Activated CD8-positive, alpha-beta T cell treated with anti-CD3 and anti-CD28 coated beads, Interleukin-2, amount 10 ng/mL, durations not matched to agents 7 days and 5 days (primary cell): ENCODE data around the gene FRMPD1. TPM values are rescaled to one million over a fixed set of nuclear protein-coding genes. Genes with fewer than 3 reads are reported as not detected.

Source experiments
- ATAC-seq: fragments of 150-1000 bp; cut with Tn5 transposase; one replicate; pipeline ENCODE4 v1.10.0; 2021; ENCODE audit warnings: moderate library complexity
- CTCF ChIA-PET: fragments of 350-600 bp; sonication (Branson Sonifier 250); formaldehyde crosslinking; loops from one replicate; lab custom pipeline; 2021; ENCODE audit warnings: antibody characterized with exemption; lab: Charles Lee
- POLR2A ChIA-PET: fragments of 350-600 bp; sonication (Branson Sonifier 250); formaldehyde crosslinking; loops from one replicate; lab custom pipeline; 2021; ENCODE audit warnings: antibody characterized with exemption; lab: Charles Lee
- DNase-seq: peaks from one replicate; pipeline ENCODE4 v3.0.0-alpha.2; 2020
- H3K27ac Mint-ChIP-seq: one replicate; pipeline ENCODE4 v1.8.0; 2021; ENCODE audit warnings: mild to moderate bottlenecking, mixed read lengths
- H3K27me3 Mint-ChIP-seq: one replicate; pipeline ENCODE4 v1.8.0; 2021; ENCODE audit warnings: low read depth, mixed read lengths
- H3K36me3 Mint-ChIP-seq: one replicate; pipeline ENCODE4 v1.8.0; 2021; ENCODE audit warnings: low read depth, mixed read lengths
- H3K4me1 Mint-ChIP-seq: one replicate; pipeline ENCODE4 v1.8.0; 2021; ENCODE audit warnings: low read depth, mixed read lengths
- H3K4me3 Mint-ChIP-seq: one replicate; pipeline ENCODE4 v1.8.0; 2021; ENCODE audit warnings: mild to moderate bottlenecking, mixed read lengths
- H3K9me3 Mint-ChIP-seq: one replicate; pipeline ENCODE4 v1.8.0; 2022; ENCODE audit warnings: mixed read lengths; ENCODE audit not compliant: insufficient read depth
- total RNA-seq, 2 experiments: library from RNA; stranded (reverse); gene quantifications; one replicate each; pipeline ENCODE4 v1.2.3, GENCODE V29; 2021

The FRMPD1 gene
- total RNA-seq, 2 experiments from 2014 or later, result not detected

DNA sequence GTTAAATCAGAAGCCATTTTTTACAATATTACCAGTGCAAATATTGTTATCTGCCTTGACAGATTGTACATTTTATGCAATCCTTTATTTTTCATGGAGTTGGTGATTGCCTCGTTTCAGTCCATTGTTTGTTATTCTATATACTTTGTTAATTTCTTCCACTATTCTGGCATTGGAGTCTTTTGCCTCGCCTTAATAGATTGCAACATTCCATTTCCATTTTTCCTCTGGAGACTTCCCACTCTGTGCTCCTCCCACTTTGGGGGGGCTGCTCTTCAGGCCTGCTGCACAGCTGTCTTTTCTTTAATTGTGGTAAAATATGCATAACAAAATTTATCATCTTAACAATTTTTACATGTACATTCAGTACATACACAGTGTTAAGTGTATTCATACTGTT, 145.5 kb downstream of the FRMPD1 start:
- ChIA-PET POLR2A (interaction anchor here (1.6 kb wide), 1 partner anchor 11 kb away, joined by 7 read pairs; the partner anchor contains the start of gene EXOSC3), CTCF (no interaction called here)
- Mint-ChIP-seq H3K9me3 (no peaks in the 10 kb centered on the region), H3K27me3 (no peaks in the 10 kb centered on the region), H3K27ac (no peak overlapping the region), H3K36me3 (peaks cover 9% of the 10 kb centered on the region), H3K4me3 (no peak overlapping the region), H3K4me1 (peaks cover 23% of the 10 kb centered on the region)
- DNase-seq (no peak), ATAC-seq (no peak)

Other genes with a start within 250 kb of the FRMPD1 start
- 10 to 100 TPM; 57.8 to 62.3 TPM for gene GRHPR, start 228.3 kb upstream of the FRMPD1 start, total RNA-seq
- gene ZBTB5, start 185.5 kb upstream of the FRMPD1 start, total RNA-seq, result 1 to 10 TPM; 9.2 to 9.4 TPM
- 10 to 100 TPM; 38.2 to 39.0 TPM for gene POLR1E, start 165.0 kb upstream of the FRMPD1 start, total RNA-seq
- gene FBXO10, start 74.6 kb upstream of the FRMPD1 start, total RNA-seq, result 1 to 10 TPM; 2.0 to 2.3 TPM
- 100 to 1,000 TPM; 110 to 112 TPM for gene TOMM5, start 58.4 kb upstream of the FRMPD1 start, total RNA-seq
- gene TRMT10B, start 102.9 kb downstream of the FRMPD1 start, total RNA-seq, result 10 to 100 TPM; 11.4 to 12.9 TPM
- gene EXOSC3, start 134.1 kb downstream of the FRMPD1 start, total RNA-seq, result 10 to 100 TPM; 86.0 to 88.4 TPM
- gene DCAF10, start 149.8 kb downstream of the FRMPD1 start, total RNA-seq, result 10 to 100 TPM; 19.7 to 21.2 TPM